Measurements from ENCODE around the gene AIFM3.

DNA sequence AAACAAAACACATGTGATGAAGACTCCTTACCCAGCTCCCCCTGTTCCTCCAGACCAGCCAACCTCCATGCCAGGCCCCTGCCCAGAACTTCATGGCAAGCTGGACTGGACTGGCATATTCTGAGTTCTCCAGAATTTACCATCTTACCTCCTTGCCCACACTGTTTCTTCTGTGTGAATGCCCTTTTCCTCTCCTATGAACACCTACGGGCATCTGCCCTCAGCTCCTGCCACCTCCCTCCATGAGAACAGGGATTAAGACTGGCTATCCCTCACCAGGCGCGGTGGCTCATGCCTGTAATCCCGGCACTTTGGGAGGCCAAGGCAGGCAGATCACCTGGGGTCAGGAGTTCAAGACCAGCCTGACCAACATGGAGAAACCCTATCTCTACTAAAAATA, 6.4 kb upstream of the AIFM3 start:
- TF ChIP-seq, protein P1, sequence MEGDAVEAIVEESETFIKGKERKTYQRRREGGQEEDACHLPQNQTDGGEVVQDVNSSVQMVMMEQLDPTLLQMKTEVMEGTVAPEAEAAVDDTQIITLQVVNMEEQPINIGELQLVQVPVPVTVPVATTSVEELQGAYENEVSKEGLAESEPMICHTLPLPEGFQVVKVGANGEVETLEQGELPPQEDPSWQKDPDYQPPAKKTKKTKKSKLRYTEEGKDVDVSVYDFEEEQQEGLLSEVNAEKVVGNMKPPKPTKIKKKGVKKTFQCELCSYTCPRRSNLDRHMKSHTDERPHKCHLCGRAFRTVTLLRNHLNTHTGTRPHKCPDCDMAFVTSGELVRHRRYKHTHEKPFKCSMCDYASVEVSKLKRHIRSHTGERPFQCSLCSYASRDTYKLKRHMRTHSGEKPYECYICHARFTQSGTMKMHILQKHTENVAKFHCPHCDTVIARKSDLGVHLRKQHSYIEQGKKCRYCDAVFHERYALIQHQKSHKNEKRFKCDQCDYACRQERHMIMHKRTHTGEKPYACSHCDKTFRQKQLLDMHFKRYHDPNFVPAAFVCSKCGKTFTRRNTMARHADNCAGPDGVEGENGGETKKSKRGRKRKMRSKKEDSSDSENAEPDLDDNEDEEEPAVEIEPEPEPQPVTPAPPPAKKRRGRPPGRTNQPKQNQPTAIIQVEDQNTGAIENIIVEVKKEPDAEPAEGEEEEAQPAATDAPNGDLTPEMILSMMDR (IDR thresholded peaks at IDR 0.05), result no peak
- TF ChIP-seq POLR2AphosphoS5 (IDR thresholded peaks at IDR 0.05) (no peak), POLR2A (IDR thresholded peaks at IDR 0.05) (no peak)
